ENCODE results near the gene CD151. TPM values are rescaled to one million over a fixed set of nuclear protein-coding genes. Genes with fewer than 3 reads are reported as not detected.

CD151 gene
- total RNA-seq, 1 donor from 2014 or later: 154 TPM

GRCh38 chr11:803467-803742, 29.3 kb upstream of the CD151 start:
- Mint-ChIP-seq H3K27ac (no peak overlapping the region), H3K4me3 (ENCODE audit: low read depth) (no peak overlapping the region), H3K9me3 (ENCODE audit: low read depth) (no peaks in the 10 kb centered on the region), H3K4me1 (ENCODE audit: low read depth) (peaks cover 2% of the 10 kb centered on the region), H3K27me3 (no peaks in the 10 kb centered on the region), H3K36me3 (ENCODE audit: insufficient read depth) (no peaks in the 10 kb centered on the region)
- TF ChIP-seq CTCF (IDR thresholded peaks at IDR 0.05; ENCODE audit: unreplicated experiment): no peak
- DNase-seq (ENCODE audit: low spot score, unreplicated experiment): no peak

GRCh38 chr11:803770-804598, 28.8 kb upstream of the CD151 start:
- H3K27ac Mint-ChIP-seq: no peak overlapping the region
- no peak for TF ChIP-seq CTCF (IDR thresholded peaks at IDR 0.05; ENCODE audit: unreplicated experiment)
- peaks cover 4% of the 10 kb centered on the region for H3K4me1 Mint-ChIP-seq (ENCODE audit: low read depth)
- no peaks in the 10 kb centered on the region for H3K36me3 Mint-ChIP-seq (ENCODE audit: insufficient read depth)
- DNase-seq (ENCODE audit: low spot score, unreplicated experiment): no peak
- H3K9me3 Mint-ChIP-seq (ENCODE audit: low read depth): no peaks in the 10 kb centered on the region
- H3K27me3 Mint-ChIP-seq: no peaks in the 10 kb centered on the region
- peak overlapping the region; percentile 65 for H3K4me3 Mint-ChIP-seq (ENCODE audit: low read depth)

GRCh38 chr11:804599-804964, 28.2 kb upstream of the CD151 start:
- Mint-ChIP-seq H3K4me3 (ENCODE audit: low read depth) (peak overlapping the region; percentile 65), H3K27ac (no peak overlapping the region), H3K36me3 (ENCODE audit: insufficient read depth) (no peaks in the 10 kb centered on the region), H3K9me3 (ENCODE audit: low read depth) (no peaks in the 10 kb centered on the region), H3K4me1 (ENCODE audit: low read depth) (peaks cover 5% of the 10 kb centered on the region), H3K27me3 (no peaks in the 10 kb centered on the region)
- no peak for DNase-seq (ENCODE audit: low spot score, unreplicated experiment)
- TF ChIP-seq CTCF (IDR thresholded peaks at IDR 0.05; ENCODE audit: unreplicated experiment): no peak

GRCh38 chr11:808427-809286, 24.1 kb upstream of the CD151 start:
- TF ChIP-seq CTCF (IDR thresholded peaks at IDR 0.05; ENCODE audit: unreplicated experiment): no peak
- H3K9me3 Mint-ChIP-seq (ENCODE audit: low read depth): no peaks in the 10 kb centered on the region
- H3K27me3 Mint-ChIP-seq: no peaks in the 10 kb centered on the region
- DNase-seq (ENCODE audit: low spot score, unreplicated experiment): no peak
- H3K4me3 Mint-ChIP-seq (ENCODE audit: low read depth): peak overlapping the region; percentile 93
- H3K4me1 Mint-ChIP-seq (ENCODE audit: low read depth): peaks cover 15% of the 10 kb centered on the region
- peaks cover 4% of the 10 kb centered on the region for H3K36me3 Mint-ChIP-seq (ENCODE audit: insufficient read depth)
- peak overlapping the region; percentile 99 for H3K27ac Mint-ChIP-seq

- Mint-ChIP-seq H3K9me3 (ENCODE audit: low read depth) (no peaks in the 10 kb centered on the region), H3K36me3 (ENCODE audit: insufficient read depth) (peaks cover 6% of the 10 kb centered on the region), H3K27ac (peak within 1 kb of the TSS; percentile 99), H3K4me1 (ENCODE audit: low read depth) (peaks cover 15% of the 10 kb centered on the region), H3K4me3 (ENCODE audit: low read depth) (peak within 1 kb of the TSS; percentile 93), H3K27me3 (no peaks in the 10 kb centered on the region)
- TF ChIP-seq CTCF (IDR thresholded peaks at IDR 0.05; ENCODE audit: unreplicated experiment): no peak
- DNase-seq (ENCODE audit: low spot score, unreplicated experiment): peak; percentile 91
These were observed 23.3 kb upstream of the CD151 start, which contains the start of gene RPLP2 for GRCh38 chr11:809287-810039. Gene RPLP2 (plus strand): TSS chr11:809967. CDS start chr11:810235, 268 bp downstream.

All from progenitor cell of endocrine pancreas (in vitro differentiated cells).